HG03521 (cell line): ENCODE data around the gene SNRPA1.
"Not testable (repeated sequence)": the region's sequence is repeated elsewhere in the genome, so short reads cannot be mapped to it uniquely, and the experiment has no call there.

Experiments
- ATAC-seq: cut with Tn5 transposase; IDR thresholded peaks from one replicate; pipeline ENCODE4 v1.9.1; 2021; ENCODE audit warnings: mild to moderate bottlenecking, moderate library complexity; ENCODE audit not compliant: unreplicated experiment

Gene SNRPA1

GRCh38 chr15:101296418-101297405 lies 1.7 kb upstream of the SNRPA1 start:
- no peak for ATAC-seq

GRCh38 chr15:101295607-101296161 lies 636 bp upstream of the SNRPA1 start:
- no peak for ATAC-seq

- ATAC-seq, result no peak
Measured at GRCh38 chr15:101293122-101293521, 1.9 kb downstream of the SNRPA1 start.

- ATAC-seq, result no peak
Measured at GRCh38 chr15:101288905-101289513, 6.0 kb downstream of the SNRPA1 start.

GRCh38 chr15:101287342-101287741 lies 7.7 kb downstream of the SNRPA1 start:
- not testable (repeated sequence) for ATAC-seq

GRCh38 chr15:101286471-101287114 lies 8.5 kb downstream of the SNRPA1 start:
- ATAC-seq, result no peak

- ATAC-seq, result no peak
Measured at GRCh38 chr15:101283931-101284330, 11.1 kb downstream of the SNRPA1 start.

- ATAC-seq, result no peak
Measured at GRCh38 chr15:101280007-101280406, 15.0 kb downstream of the SNRPA1 start.

GRCh38 chr15:101277943-101278564 lies 17.0 kb downstream of the SNRPA1 start:
- ATAC-seq, result no peak

- peak; percentile 87 for ATAC-seq
Measured at GRCh38 chr15:101277038-101277822, 17.8 kb downstream of the SNRPA1 start, which contains the start of gene SELENOS. TSS of gene SELENOS (minus strand) at chr15:101277485. CDS start at chr15:101277417, 68 bp downstream.

GRCh38 chr15:101276501-101277037 lies 18.5 kb downstream of the SNRPA1 start:
- ATAC-seq, result peak; percentile 53

- ATAC-seq, result no peak
Measured at GRCh38 chr15:101275018-101275417, 20.0 kb downstream of the SNRPA1 start.

- no peak for ATAC-seq
Measured at GRCh38 chr15:101273534-101273933, 21.5 kb downstream of the SNRPA1 start.

GRCh38 chr15:101272584-101272983 lies 22.5 kb downstream of the SNRPA1 start:
- no peak for ATAC-seq

GRCh38 chr15:101269479-101270223 lies 25.4 kb downstream of the SNRPA1 start:
- no peak for ATAC-seq

- no peak for ATAC-seq
Measured at GRCh38 chr15:101267320-101268104, 27.5 kb downstream of the SNRPA1 start.

- ATAC-seq, result no peak
Measured at GRCh38 chr15:101266787-101267186, 28.3 kb downstream of the SNRPA1 start.

- ATAC-seq, result no peak
Measured at GRCh38 chr15:101266034-101266433, 29.0 kb downstream of the SNRPA1 start.
